Endothelial cell of umbilical vein (primary cell): ENCODE results near the gene TAMM41. TPM values are rescaled to one million over a fixed set of nuclear protein-coding genes. Genes with fewer than 3 reads are reported as not detected.

ENCODE experiments used
- BruUV-seq: library from RNA; stranded (reverse); fragments of 400-500 nt; replicated peaks from 2 replicates; lab custom pipeline; 2021; lab: Mats Ljungman, UMichigan
- CTCF ChIA-PET: fragments of 300-600, 350-600 bp; sonication (Branson Sonifier 250); formaldehyde crosslinking; loops from one replicate; lab custom pipeline; 2021; ENCODE audit warnings: antibody characterized with exemption, inconsistent platforms; lab: Charles Lee
- POLR2A ChIA-PET: fragments of 300-600, 350-600 bp; sonication (Branson Sonifier 250); formaldehyde crosslinking; loops from one replicate; lab custom pipeline; 2021; ENCODE audit warnings: antibody characterized with exemption, inconsistent platforms; lab: Charles Lee
- DNase-seq: peaks from one replicate; pipeline ENCODE4 v3.0.0-alpha.2; 2011; ENCODE audit warnings: low read depth, low spot score
- FAIRE-seq: peaks from 2 replicates; lab custom pipeline; 2011; peaks lifted over from hg19 to GRCh38; lab: Jason Lieb, UNC
- H2AFZ ChIP-seq: 2 replicates; pipeline ENCODE4 v1.6.0; 2012; ENCODE audit warnings: low read depth, low read length, control low read depth, inconsistent platforms
- H3K27ac ChIP-seq: 2 replicates; pipeline ENCODE4 v1.5.1; 2011; ENCODE audit warnings: low read depth, mild to moderate bottlenecking, control low read depth, low read length, moderate library complexity; ENCODE audit not compliant: insufficient read depth
- H3K27me3 ChIP-seq, 2 experiments: 2 replicates each; pipeline versions ENCODE4 v1.6.0 to v1.6.1; 2011; ENCODE audit warnings: low read length in 2 of 2, mixed read lengths in 1 of 2; ENCODE audit not compliant: control insufficient read depth in 2 of 2, insufficient read depth in 2 of 2
- H3K36me3 ChIP-seq, 2 experiments: 2 replicates in 1 of 2; 3 replicates in 1 of 2; pipeline ENCODE4 v1.5.1; 2011; ENCODE audit warnings: low read length in 2 of 2, mild to moderate bottlenecking in 1 of 2, moderate library complexity in 1 of 2; ENCODE audit not compliant: control insufficient read depth in 2 of 2, insufficient read depth in 2 of 2; ENCODE audit errors: extremely low read depth in 1 of 2
- H3K4me1 ChIP-seq: 3 replicates; pipeline ENCODE4 v1.5.1; 2011; ENCODE audit warnings: mild to moderate bottlenecking, low read length; ENCODE audit not compliant: control insufficient read depth, insufficient read depth; ENCODE audit errors: extremely low read depth
- H3K4me2 ChIP-seq: 2 replicates; pipeline ENCODE4 v1.6.1; 2011; ENCODE audit warnings: low read length, control low read depth, mixed read lengths; ENCODE audit not compliant: insufficient read depth
- H3K4me3 ChIP-seq, 3 experiments: fragments of 200-600 bp in 1 of 3; sonication (generic), shearing (Covaris generic) in 1 of 3; replicated peaks in 1 of 3; 2 replicates each; pipeline ENCODE4 v1.5.1; 2011 to 2016; ENCODE audit warnings: control low read depth in 3 of 3, low read length in 3 of 3, mild to moderate bottlenecking in 2 of 3, inconsistent platforms in 1 of 3, low read depth in 1 of 3, moderate library complexity in 1 of 3; ENCODE audit not compliant: insufficient read depth in 1 of 3
- H3K79me2 ChIP-seq: 2 replicates; pipeline ENCODE4 v1.6.0; 2012; ENCODE audit warnings: low read length, inconsistent platforms; ENCODE audit not compliant: control insufficient read depth, insufficient read depth
- H3K9ac ChIP-seq: replicated peaks from 2 replicates; pipeline ENCODE3; 2011; ENCODE audit warnings: low read length, control low read depth; ENCODE audit not compliant: insufficient read depth; ENCODE audit errors: extremely low read depth
- H3K9me1 ChIP-seq: replicated peaks from 3 replicates; pipeline ENCODE4 v1.6.0; 2011; ENCODE audit warnings: mild to moderate bottlenecking, low read length; ENCODE audit not compliant: control insufficient read depth, insufficient read depth; ENCODE audit errors: extremely low read depth
- H3K9me3 ChIP-seq: replicated peaks from 2 replicates; pipeline ENCODE4 v1.5.1; 2012; ENCODE audit warnings: low read length, inconsistent platforms; ENCODE audit not compliant: control insufficient read depth, insufficient read depth
- H4K20me1 ChIP-seq: replicated peaks from 2 replicates; pipeline ENCODE3; 2011; ENCODE audit warnings: mild to moderate bottlenecking, low read length; ENCODE audit not compliant: control insufficient read depth, insufficient read depth; ENCODE audit errors: extremely low read depth
- EZH2 ChIP-seq: IDR thresholded peaks from 2 replicates; pipeline ENCODE4 v1.6.1; 2012; ENCODE audit warnings: borderline replicate concordance, low read depth, mild to moderate bottlenecking, moderate library complexity, low read length, inconsistent platforms; ENCODE audit not compliant: severe bottlenecking
- FOS ChIP-seq: IDR thresholded peaks from 2 replicates; pipeline ENCODE4 v1.6.1; 2011; ENCODE audit warnings: mild to moderate bottlenecking, low read length, moderate library complexity, borderline replicate concordance; ENCODE audit not compliant: insufficient read depth
- GATA2 ChIP-seq: IDR thresholded peaks from 2 replicates; pipeline ENCODE4 v1.7.0; 2011; ENCODE audit warnings: low read depth, mild to moderate bottlenecking, moderate library complexity, mixed read lengths, low read length; ENCODE audit not compliant: insufficient read length, insufficient read depth
- JUN ChIP-seq: IDR thresholded peaks from 2 replicates; pipeline ENCODE4 v1.6.1; 2011; ENCODE audit warnings: borderline replicate concordance, low read depth; ENCODE audit not compliant: insufficient read length, insufficient read depth
- MYC ChIP-seq: IDR thresholded peaks from one replicate; pipeline ENCODE4 v1.6.1; 2011; ENCODE audit warnings: mild to moderate bottlenecking, low read depth, low read length
- POLR2A ChIP-seq: IDR thresholded peaks from 2 replicates; pipeline ENCODE4 v1.6.1; 2012; ENCODE audit warnings: low read depth, mild to moderate bottlenecking, control low read depth, low read length
- POLR2AphosphoS5 ChIP-seq: IDR thresholded peaks from 2 replicates; pipeline ENCODE4 v1.6.1; 2012; ENCODE audit warnings: low read depth, mild to moderate bottlenecking, control low read depth, low read length, moderate library complexity; ENCODE audit not compliant: insufficient read depth
- dilution Hi-C: fragments of 300-500 bp; cut with MboI; formaldehyde crosslinking; loops from one replicate; pipeline ENCODE4 v1.15.0; 2019; ENCODE audit warnings: low sequenced_read_pairs; ENCODE audit not compliant: extremely low pct_ligation_motif_present
- intact Hi-C: fragments of 100-400 bp; cut with micrococcal nuclease; formaldehyde crosslinking; loops from one replicate; pipeline ENCODE4 v1.10.0; 2022
- polyA plus RNA-seq, 4 experiments: library from polyadenylated mRNA; depleted of rRNA in 3 of 4; stranded (reverse) in 3 of 4; unstranded in 1 of 4; fragments of >200 nt; gene quantifications; 2 replicates each; pipeline versions ENCODE4 v1.2.1 to v1.2.3, GENCODE V29; 2011 to 2012; ENCODE audit warnings: missing spikeins in 1 of 4
- total RNA-seq: library from RNA; stranded (reverse); gene quantifications from 2 replicates; pipeline ENCODE4 v1.2.3, GENCODE V29; 2021
- TF ChIP-seq, protein P1 (sequence below): IDR thresholded peaks from 2 replicates; pipeline ENCODE4 v1.6.1; 2011; ENCODE audit not compliant: insufficient read depth, insufficient read length
- TF ChIP-seq, protein P2 (sequence below), 2 donors: IDR thresholded peaks; 1 replicate in 1 of 2; 2 replicates in 1 of 2; pipeline ENCODE4 v1.5.1; 2011; ENCODE audit warnings: low read length in 2 of 2, mild to moderate bottlenecking in 2 of 2, moderate library complexity in 2 of 2, control low read depth in 1 of 2, inconsistent platforms in 1 of 2, low read depth in 1 of 2; ENCODE audit not compliant: insufficient read depth in 1 of 2; ENCODE audit errors: extremely low read depth in 1 of 2

Gene TAMM41
- total and polyA plus RNA-seq, 2 donors (not counting 3 experiments of a cell fraction or from before 2014, with no cell fraction given): 12.6 to 29.7 TPM

DNA sequence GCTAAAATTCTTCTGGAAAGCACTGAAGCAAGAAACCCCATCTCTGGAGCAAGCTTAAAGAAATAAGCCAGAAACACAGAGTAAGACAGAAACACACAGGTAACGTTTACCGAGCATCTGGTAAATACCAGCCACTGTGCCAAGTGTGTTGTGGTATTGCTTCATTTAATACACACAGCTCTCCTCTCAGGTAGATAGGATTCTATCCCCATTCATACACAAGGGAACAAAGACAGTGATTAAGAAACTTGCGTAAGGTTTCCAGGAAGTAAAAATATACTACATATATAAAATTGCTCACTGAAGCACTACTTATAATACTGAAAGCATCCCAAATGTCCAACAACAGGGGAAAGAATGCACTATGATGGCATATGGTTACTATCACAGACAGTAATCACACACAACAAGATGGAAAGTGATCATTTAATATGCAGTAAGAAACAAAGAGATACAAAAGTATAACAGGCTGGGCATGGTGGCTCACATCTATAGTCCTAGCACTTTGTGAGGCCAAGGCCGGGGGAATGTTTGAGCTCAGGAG, 27.5 kb downstream of the TAMM41 start:
- BruUV-seq: no TSS peak
- no peak for TF ChIP-seq POLR2A
- TF ChIP-seq FOS: no peak
- no peak for TF ChIP-seq POLR2AphosphoS5
- no peak for TF ChIP-seq JUN
- no peak for TF ChIP-seq EZH2
- TF ChIP-seq, protein P1, sequence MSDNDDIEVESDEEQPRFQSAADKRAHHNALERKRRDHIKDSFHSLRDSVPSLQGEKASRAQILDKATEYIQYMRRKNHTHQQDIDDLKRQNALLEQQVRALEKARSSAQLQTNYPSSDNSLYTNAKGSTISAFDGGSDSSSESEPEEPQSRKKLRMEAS: no peak
- no peak for TF ChIP-seq MYC
- TF ChIP-seq, protein P2, sequence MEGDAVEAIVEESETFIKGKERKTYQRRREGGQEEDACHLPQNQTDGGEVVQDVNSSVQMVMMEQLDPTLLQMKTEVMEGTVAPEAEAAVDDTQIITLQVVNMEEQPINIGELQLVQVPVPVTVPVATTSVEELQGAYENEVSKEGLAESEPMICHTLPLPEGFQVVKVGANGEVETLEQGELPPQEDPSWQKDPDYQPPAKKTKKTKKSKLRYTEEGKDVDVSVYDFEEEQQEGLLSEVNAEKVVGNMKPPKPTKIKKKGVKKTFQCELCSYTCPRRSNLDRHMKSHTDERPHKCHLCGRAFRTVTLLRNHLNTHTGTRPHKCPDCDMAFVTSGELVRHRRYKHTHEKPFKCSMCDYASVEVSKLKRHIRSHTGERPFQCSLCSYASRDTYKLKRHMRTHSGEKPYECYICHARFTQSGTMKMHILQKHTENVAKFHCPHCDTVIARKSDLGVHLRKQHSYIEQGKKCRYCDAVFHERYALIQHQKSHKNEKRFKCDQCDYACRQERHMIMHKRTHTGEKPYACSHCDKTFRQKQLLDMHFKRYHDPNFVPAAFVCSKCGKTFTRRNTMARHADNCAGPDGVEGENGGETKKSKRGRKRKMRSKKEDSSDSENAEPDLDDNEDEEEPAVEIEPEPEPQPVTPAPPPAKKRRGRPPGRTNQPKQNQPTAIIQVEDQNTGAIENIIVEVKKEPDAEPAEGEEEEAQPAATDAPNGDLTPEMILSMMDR (IDR thresholded peaks at IDR 0.05; ENCODE audit: extremely low read depth in 1 of 2, insufficient read depth in 1 of 2, low read depth in 1 of 2, low read length in 2 of 2): no peak
- no peak for TF ChIP-seq GATA2
- H3K79me2 ChIP-seq: no peaks in the 10 kb centered on the region
- no peak overlapping the region for H3K4me2 ChIP-seq
- no peaks in the 10 kb centered on the region for H3K36me3 ChIP-seq
- DNase-seq: no peak
- ChIA-PET CTCF (no interaction called here), POLR2A (no interaction called here)
- no peak for FAIRE-seq
- H3K27me3 ChIP-seq: no peaks in the 10 kb centered on the region
- H3K9me1 ChIP-seq: no peaks in the 10 kb centered on the region
- peaks cover 8% of the 10 kb centered on the region for H3K4me1 ChIP-seq
- dilution Hi-C loops (no loop called here), intact Hi-C loops (no loop called here)
- no peak overlapping the region for H3K27ac ChIP-seq
- H4K20me1 ChIP-seq: no peaks in the 10 kb centered on the region
- no peak overlapping the region for H3K9ac ChIP-seq
- no peaks in the 10 kb centered on the region for H3K9me3 ChIP-seq
- no peak overlapping the region for H3K4me3 ChIP-seq
- H2AFZ ChIP-seq: no peak overlapping the region
